NCI-H1417 (cell line): Measurements from ENCODE around the gene PAK1.
"Not testable (repeated sequence)": the region's sequence is repeated elsewhere in the genome, so short reads cannot be mapped to it uniquely, and the experiment has no call there.

ENCODE experiments used
- DNase-seq, 3 experiments: peaks; one replicate each; lab custom pipeline; 2025; lab: John Stamatoyannopoulos, UW

PAK1 gene

DNA sequence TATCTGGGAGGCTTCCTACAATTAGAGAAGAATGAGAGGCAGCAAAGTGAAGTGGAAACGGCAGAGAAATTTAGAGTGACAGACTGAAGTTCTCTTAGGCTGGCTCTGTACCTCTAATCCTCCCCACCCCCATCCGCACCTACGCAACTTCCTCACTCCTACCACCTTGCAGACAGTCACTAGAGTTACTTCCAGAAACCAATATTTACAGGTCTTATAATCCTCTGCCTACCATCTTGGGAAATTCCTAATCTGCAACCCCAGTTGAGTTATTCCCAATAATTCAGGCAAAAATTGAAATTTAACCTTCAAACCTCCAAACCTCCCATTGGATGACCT lies 71.7 kb downstream of the PAK1 start:
- peak in 2 of 3 experiments; percentile 28 to 37 for DNase-seq

GRCh38 chr11:77401486-77402217 lies 72.2 kb downstream of the PAK1 start:
- DNase-seq, result peak; percentile 28 to 84 (median 37)

- DNase-seq, result no peak
Observed at GRCh38 chr11:77400775-77401449, 73.0 kb downstream of the PAK1 start.

GRCh38 chr11:77400271-77400670 lies 73.6 kb downstream of the PAK1 start:
- no peak for DNase-seq

GRCh38 chr11:77397631-77398030 lies 76.3 kb downstream of the PAK1 start:
- DNase-seq, result no peak

- peak in 1 of 3 experiments; percentile 30 for DNase-seq
Observed at GRCh38 chr11:77396911-77397310, 77.0 kb downstream of the PAK1 start.

DNA sequence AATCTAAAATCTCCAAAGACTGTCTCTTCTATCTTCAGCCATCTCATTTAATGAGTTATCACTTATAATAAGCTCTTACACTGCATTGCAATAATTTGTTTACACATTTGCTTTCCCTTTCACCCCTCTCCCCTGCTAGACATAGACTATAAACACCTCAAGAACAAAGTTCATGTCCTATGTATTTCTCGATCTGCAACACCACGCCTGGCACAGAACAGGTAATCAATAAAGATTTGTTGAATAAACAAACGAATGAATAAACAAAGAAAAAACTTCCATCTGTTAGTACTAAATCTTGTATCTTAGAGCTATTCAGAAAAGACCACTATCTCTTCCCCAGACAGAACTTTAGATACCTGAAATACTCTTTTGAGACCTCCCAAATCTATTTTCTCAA lies 77.6 kb downstream of the PAK1 start:
- no peak for DNase-seq

- DNase-seq, result peak in 1 of 3 experiments; percentile 38
Observed at GRCh38 chr11:77395460-77396173, 78.3 kb downstream of the PAK1 start.

- no peak for DNase-seq
Observed at GRCh38 chr11:77392842-77393241, 81.1 kb downstream of the PAK1 start.

GRCh38 chr11:77387701-77388100 lies 86.2 kb downstream of the PAK1 start:
- DNase-seq, result no peak

- no peak for DNase-seq
Observed at GRCh38 chr11:77386178-77386577, 87.7 kb downstream of the PAK1 start.

DNA sequence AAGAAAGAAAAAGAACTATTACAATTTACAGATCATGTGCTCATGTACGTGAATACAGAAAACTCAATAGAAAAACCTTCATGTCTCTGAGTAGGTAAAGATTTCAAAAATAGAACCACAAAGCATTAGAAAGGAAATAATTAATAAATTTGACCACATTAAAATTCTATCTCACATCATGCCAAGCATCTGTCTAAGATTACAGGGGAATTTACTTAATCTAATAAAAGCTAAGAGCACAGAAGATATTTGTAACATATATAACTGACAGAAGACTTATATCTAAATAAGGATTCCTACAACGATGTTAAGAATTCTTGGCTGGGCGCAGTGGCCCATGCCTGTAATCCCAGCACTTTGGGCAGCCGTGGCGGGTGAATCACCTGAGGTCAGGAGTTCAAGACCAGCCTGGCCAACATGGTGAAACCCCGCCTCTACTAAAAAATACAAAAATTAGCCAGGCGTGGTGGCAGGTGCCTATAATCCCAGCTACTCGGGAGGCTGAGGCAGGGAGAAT lies 88.6 kb downstream of the PAK1 start:
- DNase-seq, result not testable (repeated sequence)

DNA sequence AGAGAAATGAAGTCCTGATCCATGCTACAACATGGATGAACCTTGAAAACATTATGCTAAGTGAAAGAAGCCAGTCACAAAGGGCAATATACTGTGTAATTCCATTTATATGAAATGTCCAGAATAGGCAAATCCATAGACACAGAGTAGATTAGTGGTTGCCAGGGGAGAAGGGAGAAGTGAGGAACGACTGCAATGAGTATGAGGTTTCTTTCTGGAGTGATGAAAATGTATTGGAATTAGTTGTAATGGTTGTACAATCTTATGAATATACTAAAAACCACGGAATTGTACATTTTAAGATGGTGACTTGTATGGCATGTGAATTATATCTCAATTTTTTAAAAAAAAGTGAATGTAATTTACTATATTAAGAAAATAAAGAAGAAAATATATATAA lies 89.3 kb downstream of the PAK1 start:
- DNase-seq, result no peak

DNA sequence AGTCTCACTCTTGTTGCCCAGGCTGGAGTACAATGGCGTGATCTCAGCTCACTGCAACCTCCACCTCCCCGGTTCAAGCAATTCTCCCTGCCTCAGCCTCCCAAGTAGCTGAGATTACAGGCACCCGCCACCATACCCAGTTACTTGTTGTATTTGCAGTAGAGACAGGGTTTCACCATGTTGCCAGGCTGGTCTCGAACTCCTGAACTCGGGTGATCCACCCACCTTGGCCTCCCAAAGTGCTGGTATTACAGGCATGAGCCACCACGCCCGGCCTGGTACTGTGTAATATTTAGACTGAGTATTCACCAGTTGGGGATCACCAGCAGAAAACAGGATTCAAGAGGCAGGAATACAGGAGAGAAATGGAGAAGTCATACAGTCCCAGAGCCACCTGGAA lies 90.5 kb downstream of the PAK1 start:
- DNase-seq, result not testable (repeated sequence)

GRCh38 chr11:77381729-77382665 lies 91.9 kb downstream of the PAK1 start:
- no peak for DNase-seq

- no peak for DNase-seq
Observed at GRCh38 chr11:77379934-77380333, 94.0 kb downstream of the PAK1 start.

GRCh38 chr11:77379253-77379652 lies 94.6 kb downstream of the PAK1 start:
- no peak for DNase-seq

DNA sequence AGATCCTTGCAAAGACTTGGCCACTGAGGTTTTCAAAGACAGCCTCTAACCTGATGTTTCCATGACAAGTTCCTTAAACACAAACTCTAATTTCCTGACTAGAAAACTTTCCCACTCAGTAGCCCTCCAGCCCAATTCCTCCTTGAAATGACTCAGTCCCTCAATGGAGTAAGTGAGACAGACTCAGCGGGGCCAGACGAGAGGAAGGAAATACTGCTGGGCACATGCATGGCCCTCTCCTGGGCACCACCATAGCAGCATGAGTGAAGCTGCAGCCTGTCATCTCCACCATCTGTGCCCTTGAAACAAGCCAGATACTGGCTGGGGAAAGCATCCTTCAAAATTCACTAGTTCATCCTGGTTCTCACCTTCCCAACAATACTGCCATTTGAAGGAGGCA lies 96.2 kb downstream of the PAK1 start:
- no peak for DNase-seq

- DNase-seq, result no peak
Observed at GRCh38 chr11:77375107-77375506, 98.8 kb downstream of the PAK1 start.

GRCh38 chr11:77374611-77375031 lies 99.3 kb downstream of the PAK1 start:
- DNase-seq, result no peak

GRCh38 chr11:77374108-77374507 lies 99.8 kb downstream of the PAK1 start:
- no peak for DNase-seq

- no peak for DNase-seq
Observed at GRCh38 chr11:77372726-77373125, 101.2 kb downstream of the PAK1 start.
